ENCODE results near the gene TALDO1. TPM values are rescaled to one million over a fixed set of nuclear protein-coding genes. Genes with fewer than 3 reads are reported as not detected.

Gene TALDO1
- total RNA-seq, 1 donor from 2014 or later = 155 TPM

GRCh38 chr11:726278-727220 is 20.7 kb upstream of the TALDO1 start:
- H3K79me2 ChIP-seq (ENCODE audit: insufficient read depth, low read length) = no peaks in the 10 kb centered on the region
- DNase-seq (ENCODE audit: low read depth) (peak; percentile 53), FAIRE-seq (no peak)
- H3K4me1 ChIP-seq (ENCODE audit: insufficient read depth, low read length) = peaks cover 26% of the 10 kb centered on the region
- Mint-ChIP-seq H3K36me3 (ENCODE audit: low read depth, unreplicated experiment) (peaks cover 5% of the 10 kb centered on the region), H3K4me3 (ENCODE audit: unreplicated experiment) (no peak overlapping the region), H3K27me3 (ENCODE audit: low read depth, unreplicated experiment) (peaks cover 4% of the 10 kb centered on the region), H3K27ac (ENCODE audit: unreplicated experiment) (peak overlapping the region; percentile 58), H3K4me1 (ENCODE audit: low read depth, unreplicated experiment) (no peaks in the 10 kb centered on the region), H3K9me3 (ENCODE audit: unreplicated experiment) (no peaks in the 10 kb centered on the region)
- H3K36me3 ChIP-seq (ENCODE audit: insufficient read depth, low read length) = no peaks in the 10 kb centered on the region
- no peak overlapping the region for H3K27ac ChIP-seq (ENCODE audit: low read depth, low read length)
- no peak overlapping the region for H2AFZ ChIP-seq (ENCODE audit: low read depth, low read length)
- no peaks in the 10 kb centered on the region for H3K9me3 ChIP-seq (ENCODE audit: insufficient read depth, low read depth, low read length)
- H4K20me1 ChIP-seq (ENCODE audit: insufficient read depth, low read length) = peaks cover 37% of the 10 kb centered on the region
- H3K9ac ChIP-seq (ENCODE audit: low read length) = no peak overlapping the region
- peaks cover 2% of the 10 kb centered on the region for H3K27me3 ChIP-seq (ENCODE audit: insufficient read depth, low read length)
- no peak overlapping the region for H3K4me3 ChIP-seq (ENCODE audit: insufficient read depth, low read depth, low read length)
- H3K4me2 ChIP-seq (ENCODE audit: low read length) = peak overlapping the region; percentile 69
- no peak for TF ChIP-seq EZH2 (IDR thresholded peaks at IDR 0.05; ENCODE audit: insufficient read depth, low read length)
- TF ChIP-seq CTCF (IDR thresholded peaks at IDR 0.05; ENCODE audit: insufficient read depth, low read depth, low read length) = no peak

- peaks cover 4% of the 10 kb centered on the region for H3K27me3 Mint-ChIP-seq (ENCODE audit: low read depth, unreplicated experiment)
- Histone ChIP-seq H3K27me3 (ENCODE audit: insufficient read depth, low read length) (peaks cover 2% of the 10 kb centered on the region), H3K4me1 (ENCODE audit: insufficient read depth, low read length) (peaks cover 26% of the 10 kb centered on the region), H3K36me3 (ENCODE audit: insufficient read depth, low read length) (no peaks in the 10 kb centered on the region), H3K4me2 (ENCODE audit: low read length) (no peak overlapping the region), H2AFZ (ENCODE audit: low read depth, low read length) (no peak overlapping the region), H3K79me2 (ENCODE audit: insufficient read depth, low read length) (no peaks in the 10 kb centered on the region), H3K9me3 (ENCODE audit: insufficient read depth, low read depth, low read length) (no peaks in the 10 kb centered on the region), H4K20me1 (ENCODE audit: insufficient read depth, low read length) (peaks cover 30% of the 10 kb centered on the region), H3K27ac (ENCODE audit: low read depth, low read length) (no peak overlapping the region), H3K9ac (ENCODE audit: low read length) (no peak overlapping the region), H3K4me3 (ENCODE audit: insufficient read depth, low read depth, low read length) (no peak overlapping the region)
- no peaks in the 10 kb centered on the region for H3K9me3 Mint-ChIP-seq (ENCODE audit: unreplicated experiment)
- peaks cover 5% of the 10 kb centered on the region for H3K36me3 Mint-ChIP-seq (ENCODE audit: low read depth, unreplicated experiment)
- DNase-seq (ENCODE audit: low read depth) (no peak), FAIRE-seq (no peak)
- no peaks in the 10 kb centered on the region for H3K4me1 Mint-ChIP-seq (ENCODE audit: low read depth, unreplicated experiment)
- TF ChIP-seq CTCF (IDR thresholded peaks at IDR 0.05; ENCODE audit: insufficient read depth, low read depth, low read length) (no peak), EZH2 (IDR thresholded peaks at IDR 0.05; ENCODE audit: insufficient read depth, low read length) (no peak)
- no peak overlapping the region for H3K27ac Mint-ChIP-seq (ENCODE audit: unreplicated experiment)
- H3K4me3 Mint-ChIP-seq (ENCODE audit: unreplicated experiment) = no peak overlapping the region
Observed at GRCh38 chr11:727281-727701, 20.0 kb upstream of the TALDO1 start.

Data from astrocyte (in vitro differentiated cells and primary cell).